HG03571 (cell line): Measurements from ENCODE around the gene KCNA2.

Experiments
- ATAC-seq: cut with Tn5 transposase; IDR thresholded peaks from one replicate; pipeline ENCODE4 v1.9.1; 2021; ENCODE audit not compliant: unreplicated experiment

Gene KCNA2

GRCh38 chr1:110630839-110631663, 24.9 kb upstream of the KCNA2 start:
- ATAC-seq: peak; percentile 57

GRCh38 chr1:110628323-110629105, 22.4 kb upstream of the KCNA2 start:
- no peak for ATAC-seq

- ATAC-seq: no peak
Observed at GRCh38 chr1:110627764-110628163, 21.6 kb upstream of the KCNA2 start.

- ATAC-seq: no peak
Observed at GRCh38 chr1:110626889-110627288, 20.7 kb upstream of the KCNA2 start.

- no peak for ATAC-seq
Observed at GRCh38 chr1:110620686-110621085, 14.5 kb upstream of the KCNA2 start.

- no peak for ATAC-seq
Observed at GRCh38 chr1:110620250-110620615, 14.1 kb upstream of the KCNA2 start.

GRCh38 chr1:110619412-110620249, 13.5 kb upstream of the KCNA2 start:
- ATAC-seq: peak; percentile 70

GRCh38 chr1:110618668-110619067, 12.5 kb upstream of the KCNA2 start:
- ATAC-seq: no peak

GRCh38 chr1:110617589-110617988, 11.4 kb upstream of the KCNA2 start:
- no peak for ATAC-seq

GRCh38 chr1:110617116-110617515, 11.0 kb upstream of the KCNA2 start:
- no peak for ATAC-seq

- ATAC-seq: no peak
Observed at GRCh38 chr1:110616587-110616986, 10.4 kb upstream of the KCNA2 start.

- no peak for ATAC-seq
Observed at GRCh38 chr1:110615548-110616130, 9.5 kb upstream of the KCNA2 start.

GRCh38 chr1:110612060-110612745, 6.0 kb upstream of the KCNA2 start:
- ATAC-seq: no peak

GRCh38 chr1:110610696-110611286, 4.6 kb upstream of the KCNA2 start:
- ATAC-seq: no peak

- ATAC-seq: no peak
Observed at GRCh38 chr1:110610084-110610483, 3.9 kb upstream of the KCNA2 start.

- no peak for ATAC-seq
Observed at GRCh38 chr1:110608247-110608646, 2.1 kb upstream of the KCNA2 start.

GRCh38 chr1:110607536-110608230, 1.5 kb upstream of the KCNA2 start:
- no peak for ATAC-seq

- no peak for ATAC-seq
Observed at GRCh38 chr1:110606657-110607535, 738 bp upstream of the KCNA2 start.
